A549 treated with dexamethasone at 1 μM for 4 hours (cell line): ENCODE measurements around the gene ZNF732. TPM values are rescaled to one million over a fixed set of nuclear protein-coding genes. Genes with fewer than 3 reads are reported as not detected.

ENCODE experiments used
- total RNA-seq: library from RNA; stranded (reverse); fragments of 200-300 nt; extraction: Qiagen RNA extraction; gene quantifications from 5 replicates; pipeline ENCODE4 v1.2.3, GENCODE V29; 2022

The ZNF732 gene
- not detected in 5 replicates for total RNA-seq

DNA sequence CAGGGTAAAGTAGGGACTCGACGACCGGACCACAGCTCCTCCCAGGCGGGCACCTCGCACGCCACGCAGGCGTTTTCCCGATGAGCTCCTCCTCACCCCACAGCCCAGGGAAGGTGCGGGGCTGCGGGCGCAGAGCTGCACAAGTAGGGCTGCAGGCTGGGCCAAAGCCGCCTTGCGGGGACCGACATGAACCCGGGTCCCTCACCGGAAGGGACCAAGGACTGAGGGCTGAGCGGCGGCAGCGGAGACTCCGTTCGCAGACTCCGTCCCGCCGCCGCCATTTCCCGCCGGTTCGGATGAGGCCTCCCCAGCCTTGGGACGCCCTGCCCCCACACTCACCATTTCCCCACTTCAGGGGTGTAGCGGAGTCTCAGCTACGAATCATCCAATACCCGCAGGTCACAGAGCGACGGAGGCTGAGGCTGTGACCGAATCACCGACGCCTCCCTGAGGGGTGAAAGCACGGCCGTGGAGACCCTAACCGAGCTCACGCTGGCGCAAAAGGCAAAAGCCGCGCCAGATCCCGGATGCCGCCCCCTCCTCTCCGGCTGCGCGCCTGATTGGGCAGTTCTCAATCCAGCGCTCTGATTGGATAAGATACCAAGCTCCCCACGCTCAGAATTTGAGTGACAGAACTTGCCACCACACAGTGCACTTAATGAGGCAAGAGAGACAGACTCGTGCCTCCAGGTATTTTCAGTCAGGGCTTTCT is at the start of gene ZNF732:
TSS of gene ZNF732 (minus strand) at position 506 of the 712 bp plus-strand sequence. CDS start at position 342, 164 bp downstream.

GRCh38 chr4:337143-337931 is 32.1 kb upstream of the ZNF732 start, which contains the start of gene ZNF141:
ZNF141 (plus strand) TSS chr4:337814; CDS start chr4:337984, 170 bp downstream.

Other genes with a start within 250 kb of the ZNF732 start
- 0.26 to 0.56 TPM (median 0.47 TPM) in 5 replicates for gene ZNF718, start 181.0 kb downstream of the ZNF732 start, total RNA-seq
- 1.8 to 3.2 TPM (median 3.0 TPM) in 5 replicates for gene ZNF141, start 32.3 kb upstream of the ZNF732 start, total RNA-seq
- gene ZNF721, start 193.7 kb upstream of the ZNF732 start, total RNA-seq: 11.3 to 21.3 TPM (median 13.0 TPM) in 5 replicates
- 18.1 to 25.9 TPM (median 23.7 TPM) in 5 replicates for gene PIGG, start 193.7 kb upstream of the ZNF732 start, total RNA-seq